ENCODE results near the gene C1S. TPM values are rescaled to one million over a fixed set of nuclear protein-coding genes. Genes with fewer than 3 reads are reported as not detected.

Gene C1S
- total and polyA plus RNA-seq, 9 of the 15 experiments (the other 6 are each of a cell fraction or from before 2014, with no cell fraction given) = 0.08 to 0.84 (median 0.27) TPM

GRCh38 chr12:7018350-7019042 lies 42.0 kb upstream of the C1S start, which contains the start of gene LPCAT3 (continued):
- no peak for TF ChIP-seq NR2C1 (IDR thresholded peaks at IDR 0.05)
- TF ChIP-seq NR2C1 (tag; IDR thresholded peaks at IDR 0.05) = no peak
- TF ChIP-seq, protein P1, sequence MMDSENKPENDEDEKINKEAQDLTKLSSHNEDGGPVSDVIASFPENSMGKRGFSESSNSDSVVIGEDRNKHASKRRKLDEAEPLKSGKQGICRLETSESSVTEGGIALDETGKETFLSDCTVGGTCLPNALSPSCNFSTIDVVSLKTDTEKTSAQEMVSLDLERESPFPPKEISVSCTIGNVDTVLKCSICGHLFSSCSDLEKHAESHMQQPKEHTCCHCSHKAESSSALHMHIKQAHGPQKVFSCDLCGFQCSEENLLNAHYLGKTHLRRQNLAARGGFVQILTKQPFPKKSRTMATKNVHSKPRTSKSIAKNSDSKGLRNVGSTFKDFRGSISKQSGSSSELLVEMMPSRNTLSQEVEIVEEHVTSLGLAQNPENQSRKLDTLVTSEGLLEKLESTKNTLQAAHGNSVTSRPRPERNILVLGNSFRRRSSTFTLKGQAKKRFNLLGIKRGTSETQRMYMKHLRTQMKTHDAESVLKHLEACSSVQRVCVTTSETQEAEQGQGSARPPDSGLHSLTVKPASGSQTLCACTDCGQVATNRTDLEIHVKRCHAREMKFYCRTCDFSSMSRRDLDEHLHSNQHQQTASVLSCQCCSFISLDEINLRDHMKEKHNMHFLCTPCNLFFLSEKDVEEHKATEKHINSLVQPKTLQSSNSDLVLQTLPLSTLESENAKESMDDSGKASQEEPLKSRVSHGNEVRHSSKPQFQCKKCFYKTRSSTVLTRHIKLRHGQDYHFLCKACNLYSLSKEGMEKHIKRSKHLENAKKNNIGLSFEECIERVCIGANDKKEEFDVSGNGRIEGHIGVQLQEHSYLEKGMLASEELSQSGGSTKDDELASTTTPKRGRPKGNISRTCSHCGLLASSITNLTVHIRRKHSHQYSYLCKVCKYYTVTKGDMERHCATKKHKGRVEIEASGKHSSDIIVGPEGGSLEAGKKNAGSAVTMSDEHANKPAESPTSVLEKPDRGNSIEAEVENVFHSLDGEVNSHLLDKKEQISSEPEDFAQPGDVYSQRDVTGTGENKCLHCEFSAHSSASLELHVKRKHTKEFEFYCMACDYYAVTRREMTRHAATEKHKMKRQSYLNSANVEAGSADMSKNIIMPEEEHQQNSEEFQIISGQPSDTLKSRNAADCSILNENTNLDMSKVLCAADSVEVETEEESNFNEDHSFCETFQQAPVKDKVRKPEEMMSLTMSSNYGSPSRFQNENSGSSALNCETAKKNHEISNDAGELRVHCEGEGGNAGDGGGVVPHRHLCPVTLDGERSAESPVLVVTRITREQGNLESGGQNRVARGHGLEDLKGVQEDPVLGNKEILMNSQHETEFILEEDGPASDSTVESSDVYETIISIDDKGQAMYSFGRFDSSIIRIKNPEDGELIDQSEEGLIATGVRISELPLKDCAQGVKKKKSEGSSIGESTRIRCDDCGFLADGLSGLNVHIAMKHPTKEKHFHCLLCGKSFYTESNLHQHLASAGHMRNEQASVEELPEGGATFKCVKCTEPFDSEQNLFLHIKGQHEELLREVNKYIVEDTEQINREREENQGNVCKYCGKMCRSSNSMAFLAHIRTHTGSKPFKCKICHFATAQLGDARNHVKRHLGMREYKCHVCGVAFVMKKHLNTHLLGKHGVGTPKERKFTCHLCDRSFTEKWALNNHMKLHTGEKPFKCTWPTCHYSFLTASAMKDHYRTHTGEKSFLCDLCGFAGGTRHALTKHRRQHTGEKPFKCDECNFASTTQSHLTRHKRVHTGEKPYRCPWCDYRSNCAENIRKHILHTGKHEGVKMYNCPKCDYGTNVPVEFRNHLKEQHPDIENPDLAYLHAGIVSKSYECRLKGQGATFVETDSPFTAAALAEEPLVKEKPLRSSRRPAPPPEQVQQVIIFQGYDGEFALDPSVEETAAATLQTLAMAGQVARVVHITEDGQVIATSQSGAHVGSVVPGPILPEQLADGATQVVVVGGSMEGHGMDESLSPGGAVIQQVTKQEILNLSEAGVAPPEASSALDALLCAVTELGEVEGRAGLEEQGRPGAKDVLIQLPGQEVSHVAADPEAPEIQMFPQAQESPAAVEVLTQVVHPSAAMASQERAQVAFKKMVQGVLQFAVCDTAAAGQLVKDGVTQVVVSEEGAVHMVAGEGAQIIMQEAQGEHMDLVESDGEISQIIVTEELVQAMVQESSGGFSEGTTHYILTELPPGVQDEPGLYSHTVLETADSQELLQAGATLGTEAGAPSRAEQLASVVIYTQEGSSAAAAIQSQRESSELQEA (IDR thresholded peaks at IDR 0.05; ENCODE audit: low read depth) = no peak
- TF ChIP-seq ZBTB43 (CRISPR knock-in tag; IDR thresholded peaks at IDR 0.05) = no peak
- TF ChIP-seq ZNF121 (CRISPR knock-in tag; conservative IDR thresholded peaks at IDR 0.05) = no peak
- TF ChIP-seq ZNF644 (tag; IDR thresholded peaks at IDR 0.05; ENCODE audit: low read depth) = no peak
- TF ChIP-seq AFF4 (CRISPR knock-in tag; IDR thresholded peaks at IDR 0.05) = no peak
- no peak for TF ChIP-seq RBM34 (IDR thresholded peaks at IDR 0.05; ENCODE audit: borderline replicate concordance, insufficient read depth, low read length)

Measured in K562 (cell line).